Mesothelial cell of epicardium (in vitro differentiated cells): ENCODE data around the gene PSD. TPM values are rescaled to one million over a fixed set of nuclear protein-coding genes. Genes with fewer than 3 reads are reported as not detected.

Experiments
- DNase-seq, 2 experiments: peaks; one replicate each; pipeline ENCODE4 v3.0.0; 2021; ENCODE audit warnings: low spot score in 2 of 2; ENCODE audit not compliant: unreplicated experiment in 2 of 2
- H3K27ac Mint-ChIP-seq: 2 replicates; pipeline ENCODE4 v1.8.0; 2021; ENCODE audit warnings: mixed read lengths
- H3K27me3 Mint-ChIP-seq: 2 replicates; pipeline ENCODE4 v1.8.0; 2021; ENCODE audit warnings: low read depth, mixed read lengths
- H3K36me3 Mint-ChIP-seq: 2 replicates; pipeline ENCODE4 v1.8.0; 2021; ENCODE audit warnings: mixed read lengths
- H3K4me1 Mint-ChIP-seq: 2 replicates; pipeline ENCODE4 v1.8.0; 2021; ENCODE audit warnings: mixed read lengths
- H3K4me3 Mint-ChIP-seq: 2 replicates; pipeline ENCODE4 v1.8.0; 2021; ENCODE audit warnings: mild to moderate bottlenecking, moderate library complexity, mixed read lengths
- H3K9me3 Mint-ChIP-seq: 2 replicates; pipeline ENCODE4 v1.8.0; 2021; ENCODE audit warnings: mixed read lengths
- CTCF ChIP-seq: fragments of 200-600 bp; sonication (generic); IDR thresholded peaks from one replicate; pipeline ENCODE4 v1.5.0; 2021; ENCODE audit warnings: antibody characterized with exemption; ENCODE audit not compliant: unreplicated experiment
- microRNA-seq: library from miRNA; unstranded; fragments of <30 nt; microRNA quantifications from one replicate; pipeline ENCODE4 v1.2.0, GENCODE V29; 2021; ENCODE audit warnings: inconsistent platforms, mixed read lengths
- total RNA-seq: library from RNA; stranded (reverse); gene quantifications from 3 replicates; pipeline ENCODE4 v1.2.1, GENCODE V29; 2021

PSD gene
- total RNA-seq, 1 donor from 2014 or later: 12.4 TPM

- no peaks in the 10 kb centered on the region for H3K9me3 Mint-ChIP-seq
- H3K27ac Mint-ChIP-seq: no peak overlapping the region
- DNase-seq: no peak
- H3K27me3 Mint-ChIP-seq: no peaks in the 10 kb centered on the region
- peaks cover 17% of the 10 kb centered on the region for H3K36me3 Mint-ChIP-seq
- H3K4me3 Mint-ChIP-seq: no peak overlapping the region
- no peak for TF ChIP-seq CTCF
- H3K4me1 Mint-ChIP-seq: no peaks in the 10 kb centered on the region
These were observed 64.1 kb downstream of the PSD start for GRCh38 chr10:102354451-102354850.

Small RNA genes within 50 kb of the gene (microRNA-seq; reads per million reads assigned to microRNA genes)
- gene MIR146B: 439 reads per million, percentile 73 among the genes with 10 or more reads in this experiment

Other genes with a start within 250 kb of the PSD start
- 0.27 to 0.44 TPM (median 0.43 TPM) in 3 replicates for gene ELOVL3, start 192.5 kb downstream of the PSD start, total RNA-seq
- not detected in 3 replicates for gene PITX3, start 177.3 kb downstream of the PSD start, total RNA-seq
- gene GBF1, start 173.3 kb downstream of the PSD start, total RNA-seq: 49.3 to 51.1 TPM (median 51.1 TPM) in 3 replicates
- 51.7 to 56.6 TPM (median 55.8 TPM) in 3 replicates for gene NFKB2, start 23.1 kb downstream of the PSD start, total RNA-seq
- gene FBXL15, start 2.1 kb upstream of the PSD start, total RNA-seq: 9.4 to 11.7 TPM (median 10.1 TPM) in 3 replicates
- 75.0 to 80.5 TPM (median 75.6 TPM) in 3 replicates for gene CUEDC2, start 13.8 kb upstream of the PSD start, total RNA-seq
- not detected in 3 replicates for gene C10orf95, start 32.8 kb upstream of the PSD start, total RNA-seq
- gene ACTR1A, start 83.9 kb upstream of the PSD start, total RNA-seq: 91.5 to 93.6 TPM (median 91.7 TPM) in 3 replicates
- 32.4 to 33.4 TPM (median 32.7 TPM) in 3 replicates for gene SUFU, start 85.2 kb upstream of the PSD start, total RNA-seq
- gene TRIM8, start 225.7 kb upstream of the PSD start, total RNA-seq: 74.3 to 85.3 TPM (median 79.2 TPM) in 3 replicates